Dermis blood vessel endothelial cell (primary cell): Measurements from ENCODE around the gene LIG3. TPM values are rescaled to one million over a fixed set of nuclear protein-coding genes. Genes with fewer than 3 reads are reported as not detected.
A peak's percentile ranks its signal among the peaks of the same experiment; 100 is the strongest.
"Not testable (repeated sequence)": the region's sequence is repeated elsewhere in the genome, so short reads cannot be mapped to it uniquely, and the experiment has no call there.

ENCODE experiments used
- DNase-seq: peaks from one replicate; pipeline ENCODE4 v3.0.0; 2010
- total RNA-seq: library from RNA; depleted of rRNA; stranded (reverse); fragments of >200 nt; gene quantifications from 2 replicates; pipeline ENCODE4 v1.2.3, GENCODE V29; 2014

Gene LIG3
- total RNA-seq, 1 donor from 2014 or later = 23.1 TPM

DNA sequence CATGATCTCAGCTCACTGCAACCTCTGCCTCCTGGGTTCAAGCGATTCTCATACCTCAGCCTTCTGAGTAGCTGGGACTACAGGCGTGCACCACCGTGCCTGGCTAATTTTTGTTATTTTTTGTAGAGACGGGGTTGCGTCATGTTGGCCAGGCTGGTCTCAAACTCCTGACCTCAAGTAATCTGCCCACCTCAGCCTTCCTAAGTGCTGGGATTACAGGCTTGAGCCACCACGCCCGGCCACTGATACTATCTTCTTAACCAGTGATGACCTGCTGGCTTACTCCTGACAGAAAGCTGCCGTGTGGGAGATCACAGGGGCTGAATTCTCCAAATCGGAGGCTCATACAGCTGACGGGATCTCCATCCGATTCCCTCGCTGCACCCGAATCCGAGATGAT lies 20.7 kb downstream of the LIG3 start:
- DNase-seq = not testable (repeated sequence)

DNA sequence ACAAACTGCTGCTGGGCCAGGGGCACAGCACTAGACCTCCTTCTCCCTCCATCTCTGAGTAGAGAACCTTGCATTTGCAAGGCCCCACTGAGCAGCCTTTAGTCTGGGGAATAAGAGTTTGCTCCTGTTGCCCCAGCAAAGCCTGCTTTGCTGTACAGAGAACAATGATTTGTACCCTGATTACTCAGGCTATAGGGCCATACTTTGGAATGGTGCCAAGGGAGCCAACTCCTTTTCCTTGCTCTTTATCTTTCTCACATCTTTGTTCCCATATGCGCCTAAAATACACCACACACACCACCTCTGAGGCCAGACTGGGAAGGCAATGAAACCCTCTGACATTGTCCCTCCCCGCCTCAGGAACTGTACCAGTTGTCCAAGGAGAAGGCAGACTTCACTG lies 21.2 kb downstream of the LIG3 start:
- peak; percentile 50 for DNase-seq

DNA sequence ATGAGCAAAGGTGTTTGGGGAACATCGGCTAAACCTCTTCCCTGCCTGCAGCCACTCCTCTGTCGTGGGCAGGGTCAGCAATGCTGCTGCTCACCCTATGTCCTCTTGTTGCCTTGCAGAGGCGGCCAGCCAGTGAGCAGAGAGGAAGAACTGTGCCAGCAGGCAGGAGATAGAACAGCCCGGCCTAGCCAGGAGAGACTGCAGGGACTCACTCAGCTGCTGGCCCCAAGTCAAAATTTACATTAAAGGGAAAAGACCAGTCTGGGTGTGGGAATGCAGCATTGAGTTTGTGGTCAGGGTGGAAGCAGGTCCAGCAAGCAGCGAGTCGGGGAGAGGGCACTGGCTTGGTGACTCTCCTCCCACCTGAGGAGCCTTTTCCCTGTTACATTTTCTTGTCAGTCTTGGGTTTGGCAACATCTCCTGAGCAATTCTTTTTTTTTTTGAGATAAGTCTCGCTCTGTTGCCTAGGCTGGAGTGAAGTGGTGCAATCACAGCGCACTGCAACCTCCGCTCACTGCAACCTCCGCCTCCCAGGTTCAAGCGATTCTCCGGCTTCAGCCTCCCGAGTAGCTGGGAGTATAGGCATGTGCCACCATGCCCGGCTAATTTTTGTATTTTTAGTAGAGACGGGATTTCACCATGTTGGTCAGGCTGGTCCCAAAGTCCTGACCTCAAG lies 22.7 kb downstream of the LIG3 start:
- no peak for DNase-seq

DNA sequence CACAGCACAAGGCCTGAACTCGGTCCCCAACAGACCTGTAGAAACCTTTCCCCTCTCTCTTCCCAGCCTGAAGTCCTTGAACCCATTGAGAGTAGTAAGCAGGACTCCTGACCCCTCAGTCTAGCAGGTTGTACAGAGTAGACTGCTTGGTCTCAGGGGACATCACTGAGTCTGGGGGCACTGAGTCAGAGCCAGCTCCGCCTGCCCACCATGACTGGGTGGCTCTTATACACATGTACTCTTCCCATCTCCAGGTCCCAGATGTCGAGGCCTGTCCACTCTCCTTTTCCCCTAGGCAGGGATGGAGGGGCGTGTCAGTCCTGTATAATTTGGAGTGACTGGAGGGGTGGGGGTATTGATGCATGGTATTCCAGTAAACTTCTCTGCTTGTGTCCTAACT lies 23.5 kb downstream of the LIG3 start:
- no peak for DNase-seq

DNA sequence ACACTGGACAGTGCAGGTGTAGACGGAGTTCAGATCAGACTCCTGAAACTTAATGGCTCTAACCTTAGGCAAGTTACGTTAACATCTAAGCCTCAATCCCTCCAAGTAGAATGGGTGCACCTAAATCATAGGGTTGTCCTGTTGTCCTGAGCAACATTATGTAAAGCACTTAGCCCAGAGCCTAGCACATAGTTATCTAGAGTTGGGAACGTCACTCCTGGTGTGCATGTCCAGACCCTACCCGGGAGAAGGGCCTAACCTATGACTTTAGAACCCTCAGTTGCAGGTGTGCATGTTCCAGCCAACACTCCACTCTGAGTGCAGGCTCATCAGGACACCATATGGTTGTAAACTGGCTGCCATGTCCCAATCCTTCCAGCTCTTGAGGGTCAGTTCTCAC lies 26.0 kb downstream of the LIG3 start:
- no peak for DNase-seq

DNA sequence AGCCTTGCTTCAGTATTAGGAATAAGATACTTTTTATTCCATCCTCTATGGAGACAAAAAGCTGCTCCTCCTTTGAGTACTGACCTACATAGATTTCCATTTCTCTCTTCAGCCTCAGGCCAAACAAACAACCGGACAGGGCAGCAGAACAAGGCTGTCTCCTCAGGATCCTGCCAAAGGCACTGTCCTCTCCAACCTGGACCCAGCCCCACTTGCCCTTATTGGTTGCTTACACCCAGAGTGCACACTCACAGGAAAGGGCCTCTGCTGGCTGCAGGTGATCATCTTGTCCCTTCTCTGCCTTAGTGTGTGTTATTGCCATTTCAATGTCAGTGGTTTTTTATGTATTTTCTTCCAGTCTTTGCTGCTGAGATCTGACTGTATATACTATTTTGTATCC lies 26.6 kb downstream of the LIG3 start:
- no peak for DNase-seq

DNA sequence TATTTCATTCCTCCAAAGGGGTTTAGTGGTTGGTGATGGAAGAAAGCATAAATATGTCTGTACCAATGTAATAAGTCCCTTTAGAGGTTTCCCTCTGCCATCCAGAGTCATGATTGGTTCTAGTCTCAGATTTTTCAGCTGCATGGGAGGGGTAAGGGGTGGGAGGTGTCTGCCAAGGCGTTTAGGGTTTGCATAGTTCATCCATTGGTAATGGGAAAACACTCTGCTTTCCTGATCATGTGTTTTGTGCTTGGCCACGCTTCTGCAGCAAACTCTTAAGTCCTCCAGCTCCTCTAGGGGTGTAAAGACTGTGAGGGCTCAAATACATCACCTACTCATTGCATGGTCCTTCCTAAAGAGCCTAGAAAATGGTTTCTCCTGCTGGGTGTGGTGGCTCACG lies 29.8 kb downstream of the LIG3 start:
- DNase-seq = no peak

DNA sequence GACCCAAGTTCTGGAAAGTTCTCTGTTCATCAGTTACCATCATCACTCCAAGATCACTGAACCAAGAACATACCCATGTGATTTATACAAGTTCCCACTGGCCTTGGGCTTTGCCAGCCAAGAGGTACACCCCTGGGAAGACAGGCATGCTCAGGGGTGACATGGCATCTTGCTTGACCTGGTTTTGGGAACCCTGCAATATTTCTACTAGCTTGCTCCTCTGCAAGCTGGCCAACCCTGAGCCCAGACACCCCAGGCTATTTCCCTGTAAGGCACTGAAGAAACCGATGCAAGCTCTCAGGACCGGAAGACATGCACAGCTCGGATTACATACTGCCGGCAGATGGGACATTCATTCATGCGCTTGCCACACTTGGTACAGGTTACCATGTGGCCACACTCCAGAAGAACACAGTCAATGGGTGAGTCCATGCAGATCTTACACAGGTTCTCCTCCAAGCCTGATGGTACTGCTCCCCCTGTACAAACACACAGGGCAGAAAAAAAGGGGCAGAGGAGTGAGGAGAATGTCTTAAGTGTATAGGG lies 31.4 kb downstream of the LIG3 start:
- no peak for DNase-seq

DNA sequence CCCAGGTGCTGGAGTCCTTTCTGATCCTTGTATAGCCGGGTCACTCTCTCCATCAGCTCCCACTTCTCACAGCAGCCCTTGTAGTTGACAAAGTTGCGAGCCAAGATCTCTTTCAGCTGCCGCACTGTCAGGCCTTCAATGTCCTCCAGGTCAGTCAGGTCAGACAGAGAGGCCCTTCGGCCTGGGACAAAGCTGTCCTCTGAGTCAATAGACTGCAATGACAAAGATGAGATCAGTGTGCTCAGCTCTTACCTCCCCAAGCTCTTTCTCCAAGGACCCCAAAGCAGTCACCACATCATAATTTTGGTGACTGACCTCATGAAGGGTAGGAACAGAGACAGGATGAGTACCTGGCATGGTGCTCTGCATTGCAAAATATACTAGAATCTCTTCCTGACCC lies 36.1 kb downstream of the LIG3 start:
- no peak for DNase-seq

DNA sequence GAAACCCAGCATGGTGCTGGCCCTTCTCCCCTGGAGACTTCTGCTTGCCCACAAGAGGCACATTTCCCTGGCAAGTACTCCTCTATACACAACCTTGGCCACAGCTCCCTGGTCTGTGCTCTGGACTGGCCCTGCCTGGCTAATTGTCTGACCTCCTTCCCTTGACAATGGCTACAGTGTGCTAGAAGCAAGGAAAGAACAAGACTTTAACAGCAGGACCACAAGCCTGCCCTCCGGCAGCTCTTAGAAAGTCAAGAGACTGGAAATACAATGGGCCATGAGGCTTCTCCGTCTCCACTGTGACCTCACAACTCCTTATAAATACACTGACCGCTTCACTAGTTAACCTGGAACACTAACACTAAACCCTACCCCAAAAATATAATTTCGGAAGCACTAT lies 36.7 kb downstream of the LIG3 start:
- no peak for DNase-seq

DNA sequence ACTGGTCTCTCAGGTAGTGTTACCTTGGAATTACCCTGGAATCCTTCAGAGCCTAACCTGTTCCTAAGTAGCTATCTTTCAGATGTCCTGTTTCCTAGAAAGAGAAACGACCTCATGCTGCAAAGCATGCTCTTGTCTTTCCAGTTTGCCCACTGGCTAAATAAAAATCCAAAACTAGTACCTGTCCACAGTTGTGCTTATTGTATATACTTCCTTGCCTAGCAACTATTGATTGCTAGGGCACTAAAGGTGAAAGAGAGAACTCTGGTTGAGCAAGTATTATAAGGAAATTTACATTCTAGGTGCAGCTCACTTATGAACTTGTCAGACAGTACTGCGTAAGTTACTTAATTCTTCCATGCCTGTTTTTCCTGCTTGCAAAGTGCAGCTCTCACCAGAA lies 38.5 kb downstream of the LIG3 start:
- no peak for DNase-seq

DNA sequence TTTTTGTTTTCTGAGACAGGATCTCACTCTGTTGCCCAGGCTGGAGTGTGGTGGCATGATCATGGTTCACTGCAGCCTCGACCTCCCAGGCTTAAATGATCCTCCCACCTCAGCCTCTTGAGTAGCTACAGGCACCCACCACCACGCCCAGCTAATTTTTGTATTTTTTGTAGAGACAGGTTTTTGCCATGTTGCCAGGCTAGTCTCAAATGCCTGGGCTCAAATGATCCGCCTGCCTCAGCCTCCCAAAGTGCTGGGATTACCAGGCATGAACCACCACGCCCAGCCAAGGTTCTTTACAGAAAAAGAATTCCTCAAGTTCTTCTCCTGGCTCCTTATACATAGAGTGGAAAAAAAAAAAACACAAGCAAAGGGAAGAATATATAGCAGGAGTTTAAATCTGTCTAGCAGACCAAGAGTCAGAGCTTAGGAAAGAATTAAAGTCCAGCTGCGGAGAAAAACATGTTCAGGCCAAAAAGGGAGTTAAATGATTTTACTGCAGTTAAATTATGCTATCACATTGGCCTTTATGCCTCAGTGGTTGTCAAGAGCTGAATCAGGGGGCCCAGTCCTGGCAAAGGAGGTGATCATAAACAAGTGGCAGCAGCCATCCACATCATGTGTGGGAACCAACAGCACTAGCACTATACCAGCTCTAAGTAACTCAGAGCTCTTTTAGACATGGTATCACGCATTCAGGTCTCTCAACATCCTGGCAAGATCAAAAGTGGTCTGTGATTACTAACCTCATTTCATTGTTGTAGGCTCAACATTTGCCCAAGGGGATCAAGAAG lies 39.3 kb downstream of the LIG3 start:
- DNase-seq = no peak

DNA sequence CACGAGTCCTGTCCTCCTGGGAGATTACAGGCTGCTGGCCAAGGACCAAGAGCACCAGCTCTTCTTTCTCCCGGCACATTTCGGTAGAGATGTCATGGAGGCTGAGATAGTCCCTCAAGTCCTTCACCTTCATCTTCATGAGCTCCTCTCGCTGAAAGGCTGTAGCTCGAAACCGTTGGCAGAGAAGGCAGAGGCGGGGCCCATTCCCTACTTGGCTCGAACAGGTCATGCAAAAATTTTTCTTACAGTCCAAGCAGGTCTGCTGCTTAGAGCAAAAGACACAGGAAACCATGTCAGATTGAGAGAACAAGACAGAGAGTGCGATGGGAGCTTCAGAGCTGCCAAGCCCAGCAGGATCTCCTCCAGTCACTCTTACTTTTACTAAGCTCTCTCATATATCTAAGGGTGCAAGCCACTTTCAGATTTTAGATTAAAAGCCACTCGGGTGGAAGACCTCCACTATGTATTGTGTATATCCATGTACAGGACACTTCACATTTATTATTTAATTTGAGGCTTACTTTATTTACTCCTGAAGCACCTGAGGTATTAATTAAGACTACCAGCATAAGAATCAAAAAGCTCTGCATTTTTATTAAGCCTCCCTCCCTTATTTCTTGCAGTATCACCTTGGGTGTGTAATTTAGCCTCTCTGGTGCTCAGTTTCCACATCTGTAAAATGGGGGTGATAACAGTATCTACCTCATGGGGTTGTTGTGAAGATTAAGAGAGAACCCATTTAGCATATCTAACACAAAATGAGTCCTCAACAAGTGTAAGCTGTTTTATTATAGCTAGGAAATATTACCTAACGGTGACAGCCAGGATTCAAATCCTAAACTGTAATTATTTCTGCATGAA lies 41.4 kb downstream of the LIG3 start:
- no peak for DNase-seq

DNA sequence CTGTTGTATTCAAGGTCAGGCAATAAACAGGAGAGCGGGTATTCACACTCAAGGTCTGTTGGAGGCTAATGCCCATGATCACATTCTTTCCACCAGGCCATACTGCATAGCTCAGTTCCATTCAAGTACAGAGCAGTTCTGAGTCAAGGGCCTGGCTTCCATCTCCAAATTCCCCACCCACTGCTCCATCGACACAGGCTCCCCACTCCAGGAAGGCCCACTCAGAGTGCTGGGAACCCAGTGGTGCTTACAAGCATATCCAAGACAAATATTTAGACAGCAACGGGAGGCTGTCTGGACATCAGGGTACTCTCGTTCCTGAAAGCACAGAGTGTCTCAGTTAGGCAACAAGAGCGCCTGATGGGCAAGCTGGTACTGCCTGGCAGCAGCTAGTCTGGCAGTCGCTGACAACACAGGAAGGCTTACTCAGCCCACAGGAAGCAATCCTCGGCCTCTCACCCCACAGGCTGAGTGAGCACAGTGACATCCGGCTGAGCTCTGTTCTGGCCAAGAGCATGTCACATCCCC lies 42.3 kb downstream of the LIG3 start:
- DNase-seq = peak; percentile 95

DNA sequence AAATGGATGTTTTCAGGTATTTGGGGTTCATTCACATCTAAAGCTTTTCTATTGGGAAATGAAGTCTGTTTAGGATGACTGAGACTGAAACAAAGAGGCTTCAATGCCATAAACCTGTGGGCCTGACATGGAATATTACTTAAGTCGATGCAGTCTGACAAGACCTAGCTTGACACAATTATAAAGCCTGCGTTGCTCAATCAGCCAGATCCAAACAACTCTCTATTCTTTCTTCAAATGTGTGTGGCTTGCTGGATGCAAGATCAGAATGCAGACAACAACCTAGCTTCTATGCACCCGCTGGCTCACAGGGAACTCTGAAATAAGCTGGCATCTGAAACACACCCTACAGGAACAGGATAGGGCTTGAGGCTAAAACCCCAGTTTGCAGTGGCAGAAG lies 43.2 kb downstream of the LIG3 start:
- no peak for DNase-seq

DNA sequence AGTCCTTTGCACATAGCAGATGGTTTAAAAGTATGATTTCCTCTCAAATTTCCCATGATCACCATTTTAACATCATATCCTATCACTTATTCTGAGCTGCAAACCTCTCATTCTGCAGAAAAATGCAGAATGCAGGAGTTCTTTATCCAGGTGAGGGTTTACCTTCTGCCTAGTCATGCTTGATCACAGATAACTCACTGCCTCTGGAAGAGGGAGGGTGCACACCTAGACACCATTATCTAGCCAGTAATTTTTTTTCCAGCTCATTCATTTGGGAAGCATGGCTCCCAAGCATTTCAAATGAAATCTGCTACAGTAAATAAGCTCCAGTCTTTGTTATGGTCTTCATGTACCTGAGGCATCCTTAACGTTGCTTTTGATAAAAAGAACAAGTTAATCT lies 45.2 kb downstream of the LIG3 start:
- no peak for DNase-seq

DNA sequence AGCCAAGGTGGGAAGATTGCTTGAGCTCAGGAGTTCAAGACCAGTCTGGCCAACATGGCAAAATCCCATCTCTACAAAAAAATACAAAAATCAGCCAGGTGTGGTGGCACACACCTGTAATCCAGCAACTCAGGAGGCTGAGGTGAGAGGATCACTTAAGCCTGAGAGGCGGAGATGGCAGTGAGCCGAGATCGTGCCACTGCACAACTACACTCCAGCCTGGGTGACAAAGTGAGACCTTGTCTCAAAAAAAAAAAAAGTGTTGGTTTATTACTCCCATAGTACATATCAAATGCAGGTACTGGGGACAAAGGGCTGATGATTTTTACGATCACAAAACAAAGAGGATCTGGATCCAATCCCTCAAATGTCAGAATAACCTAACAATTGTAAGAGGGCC lies 47.8 kb downstream of the LIG3 start:
- not testable (repeated sequence) for DNase-seq

DNA sequence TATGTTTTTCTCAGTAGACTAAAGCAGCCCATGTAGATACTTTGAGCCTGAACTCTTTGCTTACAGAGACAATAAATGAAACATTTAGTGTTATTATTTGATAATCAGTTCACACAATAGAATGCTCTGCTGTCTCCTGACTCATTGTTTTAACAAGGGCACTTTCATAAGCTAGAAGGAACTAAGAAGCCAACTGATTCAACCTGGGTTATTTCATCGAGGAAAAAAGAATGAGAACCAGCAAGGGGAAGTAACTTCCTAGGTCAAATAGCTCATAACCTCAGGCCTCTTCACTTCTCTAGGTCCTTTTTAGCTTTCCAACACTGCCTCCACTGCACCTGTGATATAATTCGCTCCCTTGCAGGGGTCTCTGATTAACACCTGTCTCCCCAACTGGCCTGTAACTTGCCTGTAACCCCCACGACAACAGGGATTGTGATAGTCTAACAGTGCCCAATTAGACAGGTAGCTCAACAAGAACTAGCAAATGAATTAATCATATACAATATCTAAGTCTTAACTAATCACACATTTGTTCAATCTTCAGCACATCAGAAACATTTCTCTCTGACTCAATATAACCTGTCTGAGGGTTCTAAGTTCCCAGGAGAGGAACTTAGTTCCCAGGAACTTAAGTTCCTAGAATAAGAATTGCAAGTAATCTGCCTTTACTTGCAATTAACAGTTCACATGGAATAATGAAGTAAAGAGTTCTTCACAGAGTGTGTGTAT lies 48.4 kb downstream of the LIG3 start:
- peak; percentile 65 for DNase-seq

DNA sequence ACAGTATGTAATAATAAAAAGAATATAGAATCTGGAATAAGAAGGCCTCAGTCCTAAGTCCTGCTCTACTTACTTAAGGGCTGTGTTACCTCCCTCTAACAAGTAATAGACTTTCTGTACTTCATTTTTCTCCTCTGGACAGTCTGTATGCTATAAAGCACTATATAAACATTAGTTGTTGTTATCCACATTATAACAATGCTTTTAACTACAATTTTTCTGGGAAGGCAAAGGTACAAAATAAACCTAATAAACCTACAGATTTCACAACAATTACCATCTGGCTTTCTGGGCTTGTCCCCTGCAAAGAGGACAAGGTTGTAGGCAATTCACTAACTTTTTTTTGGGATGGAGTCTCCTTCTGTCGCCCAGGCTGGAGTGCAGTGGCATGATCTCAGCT lies 50.5 kb downstream of the LIG3 start:
- DNase-seq = no peak

DNA sequence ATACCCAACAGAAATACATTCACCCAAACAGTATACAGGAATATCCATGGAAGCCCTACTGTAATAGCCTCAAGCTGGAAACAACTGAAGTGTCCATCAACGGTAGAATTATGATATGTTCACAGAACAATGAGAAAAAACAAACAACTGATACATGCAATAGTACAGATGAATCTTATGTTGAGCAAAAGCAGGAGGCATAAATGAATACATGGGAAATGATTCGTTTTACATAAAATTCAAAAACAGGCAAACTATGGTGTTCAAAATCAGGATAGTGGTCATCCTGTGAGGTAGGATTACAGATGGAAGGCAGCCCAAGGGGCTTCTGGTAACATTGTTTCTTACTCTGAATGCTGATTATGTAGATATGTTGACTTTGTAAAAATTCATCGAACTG lies 58.1 kb downstream of the LIG3 start:
- no peak for DNase-seq

DNA sequence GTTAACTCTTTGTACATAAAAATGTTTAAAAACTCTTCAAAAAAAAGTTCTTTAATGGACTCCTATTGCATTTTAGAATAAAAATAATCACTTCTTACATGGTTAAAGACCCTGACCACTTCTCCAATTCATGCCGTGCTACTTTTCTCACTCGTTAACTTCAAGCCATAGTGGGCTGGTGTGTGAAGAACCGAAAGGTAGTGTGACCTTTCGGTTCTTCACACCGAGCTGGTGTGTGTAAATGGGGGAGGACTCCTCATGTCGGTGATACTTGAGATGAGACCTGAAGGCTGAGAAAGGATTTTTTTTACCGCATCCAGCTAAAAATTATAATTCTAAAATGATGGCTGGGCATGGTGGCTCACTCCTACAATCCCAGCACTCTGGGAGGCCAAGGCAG lies 61.1 kb downstream of the LIG3 start:
- no peak for DNase-seq

DNA sequence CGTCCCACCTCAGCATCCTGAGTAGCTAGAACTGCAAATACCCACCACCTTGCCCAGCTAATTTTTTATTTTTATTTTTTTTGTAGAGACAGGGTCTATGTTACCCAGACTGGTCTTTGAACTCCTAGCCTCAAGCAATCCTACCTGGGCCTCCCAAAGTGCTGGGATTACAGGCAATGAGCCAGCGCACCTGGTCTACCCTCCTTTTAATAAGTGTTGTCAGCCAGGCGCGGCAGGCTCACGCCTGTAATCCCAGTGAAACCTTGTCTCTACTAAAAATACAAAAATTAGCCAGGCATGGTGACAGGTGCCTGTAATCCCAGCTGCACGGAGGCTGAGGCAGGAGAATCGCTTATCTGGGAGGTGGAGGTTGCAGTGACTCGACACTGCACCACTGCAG lies 63.9 kb downstream of the LIG3 start:
- no peak for DNase-seq
